NCI-H1092 (cell line): Measurements from ENCODE around the gene NKD1.
A peak's percentile ranks its signal among the peaks of the same experiment; 100 is the strongest.

Experiments
- DNase-seq: peaks from one replicate; lab custom pipeline; 2025; lab: John Stamatoyannopoulos, UW

Gene NKD1

DNA sequence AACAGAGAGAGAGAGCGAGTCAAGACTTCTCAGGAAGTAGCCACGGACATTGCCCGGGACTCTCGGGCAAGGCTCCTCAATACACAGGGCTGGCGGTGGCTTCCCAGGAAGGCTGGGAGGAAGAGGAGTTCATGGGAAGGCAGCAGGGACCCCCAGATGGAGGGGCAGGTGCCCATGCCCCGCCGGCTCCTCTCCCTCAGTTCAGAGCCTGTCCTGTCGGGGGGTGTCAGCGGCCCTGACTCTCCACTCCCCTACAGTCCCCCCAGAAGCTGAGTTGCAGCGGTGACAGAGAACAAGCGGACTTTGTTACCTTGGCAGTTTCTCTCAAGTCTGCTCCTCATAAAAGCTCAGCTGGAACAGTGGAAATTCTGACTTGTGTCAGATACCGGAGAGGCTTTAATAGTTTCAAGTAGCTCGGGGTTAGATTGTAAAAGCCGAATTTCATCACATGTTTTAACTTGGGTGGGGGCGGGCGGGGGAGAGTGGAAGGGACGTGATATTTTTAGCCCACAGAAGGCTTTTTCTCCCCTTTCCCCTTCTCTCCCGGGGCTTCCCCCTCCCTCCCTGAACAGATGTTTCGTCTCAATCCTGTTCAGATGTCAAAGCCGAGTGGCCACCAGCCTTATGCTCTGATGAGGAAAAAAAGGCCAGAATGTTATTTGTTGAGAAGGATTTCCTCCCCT, 65.2 kb downstream of the NKD1 start:
- DNase-seq, result no peak

DNA sequence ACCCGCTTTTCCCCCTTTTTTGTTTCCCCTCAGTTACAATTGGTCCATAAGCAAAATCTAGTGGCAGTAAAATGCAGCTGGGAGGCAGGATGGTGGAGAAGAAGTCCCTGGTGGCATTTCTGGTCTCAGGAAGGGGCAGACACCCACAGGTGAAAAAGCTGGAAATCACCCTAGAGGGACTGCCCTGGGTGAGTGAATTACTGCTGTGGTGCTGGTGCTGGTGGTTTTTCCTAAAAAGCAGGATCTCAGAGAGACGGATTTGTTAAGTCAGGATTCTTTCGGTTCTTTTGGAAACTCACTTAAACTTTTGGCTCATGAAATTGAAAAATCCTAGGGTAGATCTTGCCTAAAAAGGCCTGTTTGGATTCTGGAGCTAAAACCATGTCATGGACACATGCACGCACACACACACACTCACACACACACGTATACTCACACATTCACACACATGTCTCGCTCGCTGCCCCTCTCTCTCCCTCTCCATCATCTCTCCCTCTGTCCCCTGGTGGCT, 65.8 kb downstream of the NKD1 start:
- DNase-seq, result no peak

DNA sequence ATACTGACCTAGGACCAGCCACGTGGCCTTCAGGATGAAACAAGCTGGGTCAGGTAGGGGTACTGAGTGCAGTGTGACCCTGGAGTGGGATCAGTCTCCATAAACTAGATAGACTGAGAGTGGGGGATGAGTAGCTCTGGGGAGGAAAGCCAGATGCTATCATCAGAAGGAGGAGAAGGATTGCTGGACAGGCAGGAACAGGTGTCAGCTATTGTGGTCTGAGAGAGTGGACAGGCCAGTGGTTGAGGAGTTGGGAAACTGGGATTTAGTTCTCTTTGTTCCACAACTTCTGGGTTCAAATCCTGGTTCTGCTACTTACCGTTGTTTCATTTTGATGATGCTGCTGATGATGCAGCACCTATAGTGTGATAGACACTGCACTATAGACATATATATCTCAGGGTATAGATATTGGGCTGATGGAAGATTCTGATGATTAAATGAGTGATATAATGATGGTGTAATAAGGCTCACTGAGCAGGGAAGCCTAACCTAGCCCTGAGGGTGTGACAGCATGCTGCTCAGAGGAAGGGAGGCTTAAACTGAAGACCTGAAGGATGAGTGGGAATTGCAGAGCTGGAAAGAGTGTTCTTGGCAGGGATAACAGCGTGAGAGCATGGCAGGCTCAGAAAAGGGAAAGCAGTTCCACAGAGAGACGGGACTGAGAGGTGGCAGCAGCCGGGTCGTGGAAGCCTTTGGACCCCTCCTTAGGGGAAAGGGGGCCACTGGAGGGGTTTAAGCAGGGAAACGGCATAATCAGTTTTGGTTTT, 66.9 kb downstream of the NKD1 start:
- no peak for DNase-seq

DNA sequence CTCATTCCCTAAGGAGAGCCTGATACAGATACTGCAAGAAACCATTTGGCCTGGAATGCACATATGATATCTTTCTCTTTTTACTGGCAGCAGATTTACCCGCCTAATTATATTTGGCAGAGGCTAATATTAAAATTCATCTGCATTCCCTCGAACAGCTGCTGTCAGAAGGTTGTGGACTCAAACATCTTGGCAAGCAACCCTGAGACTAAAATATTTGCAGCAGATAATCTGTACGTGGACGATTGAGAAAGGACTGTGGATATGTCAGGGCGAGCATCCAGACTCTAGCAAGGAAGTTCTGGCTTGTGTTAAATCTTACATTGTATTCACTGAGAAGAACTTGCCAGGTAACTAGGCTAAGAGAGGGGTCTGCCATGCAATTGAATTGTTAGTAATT, 67.7 kb downstream of the NKD1 start:
- DNase-seq, result no peak

DNA sequence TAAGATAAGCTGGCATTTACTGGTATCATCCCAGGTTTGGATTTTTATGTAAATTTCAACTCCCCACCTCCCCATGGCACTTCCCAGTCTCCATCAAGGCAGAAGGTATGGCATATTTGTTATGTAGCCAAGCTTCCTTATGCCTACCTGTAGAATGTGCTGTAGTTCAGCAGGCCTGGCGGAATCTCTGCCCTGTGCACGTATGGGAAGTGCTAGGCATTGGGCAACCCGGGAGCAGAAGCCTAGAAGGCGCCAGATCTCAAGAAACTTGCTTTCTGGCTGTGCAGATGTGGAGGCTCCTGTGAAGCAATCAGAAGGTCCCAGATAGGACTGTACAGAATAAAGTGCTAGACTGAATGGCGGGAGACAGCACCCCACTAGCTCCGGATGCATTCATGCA, 68.2 kb downstream of the NKD1 start:
- DNase-seq, result no peak

DNA sequence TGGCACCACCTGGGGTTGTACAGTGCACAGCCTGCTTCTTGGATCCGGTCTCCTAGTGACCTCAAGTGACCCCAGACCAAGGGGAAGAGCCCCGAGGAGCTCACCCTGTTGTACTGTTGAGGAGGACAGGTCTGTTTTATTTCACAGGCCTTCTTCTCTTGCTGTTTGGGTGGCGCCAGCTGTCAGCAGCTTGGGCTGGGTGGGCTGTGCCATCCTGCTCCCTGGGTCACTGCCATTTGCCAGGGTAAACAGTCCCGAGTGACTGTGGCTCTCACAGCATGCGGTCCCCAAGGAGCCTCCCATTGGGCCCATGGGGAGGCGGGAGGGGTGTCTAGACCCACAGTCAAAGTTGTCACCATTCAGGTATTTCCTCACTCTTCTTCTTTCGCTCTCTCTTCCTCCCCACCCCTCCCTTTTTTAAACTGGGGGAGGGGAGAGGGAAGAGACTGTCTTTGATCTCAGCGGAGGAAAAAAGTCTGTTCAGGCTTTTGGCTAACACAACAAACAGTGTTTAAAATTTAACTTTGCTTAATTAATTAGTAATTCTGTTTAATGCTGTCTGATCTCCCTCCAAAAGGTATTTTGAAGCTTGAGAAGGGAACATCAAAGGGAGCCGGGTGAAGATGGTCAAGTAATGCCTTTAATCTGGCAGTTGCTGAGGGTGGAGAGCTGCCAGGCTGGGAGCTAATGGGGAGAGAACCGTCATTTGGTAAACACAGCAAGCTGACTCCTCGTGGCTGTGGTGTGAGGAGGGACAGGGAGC, 68.9 kb downstream of the NKD1 start:
- DNase-seq, result no peak

DNA sequence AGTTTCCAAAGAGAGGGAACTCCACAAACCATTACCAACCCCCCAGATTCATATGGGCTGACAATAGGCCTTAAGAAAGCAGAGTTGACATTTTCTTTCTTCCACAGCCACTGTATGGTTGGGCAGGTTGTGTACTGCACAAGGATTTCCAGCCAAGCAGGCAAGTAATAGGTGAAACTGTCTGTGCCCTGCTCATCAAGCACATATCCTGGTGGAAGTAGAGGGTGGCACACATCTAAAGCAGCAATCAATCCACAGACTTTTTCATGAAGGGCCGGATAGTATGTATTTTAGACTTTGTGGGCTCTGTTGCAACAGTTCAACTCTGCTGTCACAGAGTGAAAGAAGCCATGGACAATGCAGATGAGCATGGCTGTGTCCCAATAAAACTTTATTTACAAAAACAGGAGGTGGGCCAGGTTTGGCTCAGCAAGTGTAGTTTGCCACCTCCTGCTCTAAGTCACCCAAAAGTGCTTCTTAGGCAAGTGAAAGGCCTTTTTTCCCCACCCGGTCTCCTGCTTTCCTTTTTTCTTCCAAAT, 69.5 kb downstream of the NKD1 start:
- DNase-seq, result no peak

DNA sequence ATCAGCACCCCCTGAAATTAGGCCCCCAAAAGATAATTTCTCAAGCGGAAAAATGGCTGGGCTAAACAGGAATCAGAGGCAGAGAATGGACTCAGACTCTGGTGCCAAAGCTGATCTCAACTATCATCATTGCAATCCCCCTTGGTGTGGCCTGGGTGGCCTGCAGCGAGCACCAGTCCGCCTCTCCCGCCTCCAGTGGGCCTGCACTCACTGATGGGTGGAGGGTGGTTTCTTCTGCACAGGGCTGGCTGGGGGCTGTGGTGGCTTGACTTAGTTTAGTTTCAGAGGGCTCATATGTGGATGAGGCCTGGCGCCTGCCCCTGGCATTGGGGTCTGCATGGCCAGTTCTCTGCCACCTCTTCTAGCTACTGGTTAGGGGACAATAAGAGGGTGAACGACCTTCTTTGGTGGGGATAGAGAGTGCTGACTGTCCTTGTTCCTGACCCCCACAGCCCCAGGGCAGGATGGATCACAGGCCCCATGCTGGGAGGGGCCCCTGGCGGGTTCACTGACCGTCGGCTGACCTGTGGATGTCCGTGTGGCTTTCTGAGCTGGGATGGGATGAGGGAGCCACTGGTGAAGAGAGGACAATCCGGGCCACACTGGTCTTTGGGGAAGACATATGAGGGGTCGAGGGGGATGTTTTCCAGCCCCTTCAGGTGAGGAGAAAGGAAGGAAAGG, 70.2 kb downstream of the NKD1 start:
- DNase-seq, result no peak

DNA sequence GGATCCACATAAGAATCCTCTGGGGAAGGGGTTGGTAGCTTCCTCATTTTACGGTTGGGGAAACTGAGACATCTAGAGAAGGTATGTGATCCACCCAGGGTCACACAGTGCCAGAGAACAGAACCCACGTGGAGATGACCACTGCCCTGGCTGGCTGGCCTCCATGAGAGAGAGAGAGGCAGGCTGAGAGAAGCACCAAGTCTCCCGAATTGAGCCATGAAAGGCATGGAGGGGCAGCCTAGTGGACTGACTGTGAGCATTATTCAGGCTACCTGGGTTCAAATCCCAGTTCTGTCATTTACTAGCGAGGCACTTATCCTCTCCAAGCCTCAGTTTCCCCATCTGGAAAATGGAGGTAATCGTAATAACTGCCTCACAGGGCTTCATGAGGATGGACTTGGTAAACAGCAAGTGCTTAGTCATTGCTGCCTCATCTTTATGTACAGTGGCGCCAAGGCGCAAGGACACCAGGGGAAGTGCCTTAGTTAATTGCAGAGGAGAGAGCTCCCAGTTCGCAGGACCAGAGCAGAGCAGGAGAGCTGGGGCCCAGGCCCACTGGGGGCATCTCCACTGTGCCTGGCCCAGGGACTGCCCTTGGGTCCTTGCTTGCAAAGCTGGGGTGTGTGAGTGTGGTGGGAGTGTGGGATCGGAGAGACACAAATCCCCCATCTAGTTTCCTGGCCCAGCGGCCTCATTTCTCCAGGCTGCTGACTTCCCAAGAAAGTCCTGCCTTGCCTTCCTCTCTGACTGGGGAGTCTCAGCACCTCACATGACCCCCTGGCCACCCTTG, 71.7 kb downstream of the NKD1 start:
- DNase-seq, result no peak

DNA sequence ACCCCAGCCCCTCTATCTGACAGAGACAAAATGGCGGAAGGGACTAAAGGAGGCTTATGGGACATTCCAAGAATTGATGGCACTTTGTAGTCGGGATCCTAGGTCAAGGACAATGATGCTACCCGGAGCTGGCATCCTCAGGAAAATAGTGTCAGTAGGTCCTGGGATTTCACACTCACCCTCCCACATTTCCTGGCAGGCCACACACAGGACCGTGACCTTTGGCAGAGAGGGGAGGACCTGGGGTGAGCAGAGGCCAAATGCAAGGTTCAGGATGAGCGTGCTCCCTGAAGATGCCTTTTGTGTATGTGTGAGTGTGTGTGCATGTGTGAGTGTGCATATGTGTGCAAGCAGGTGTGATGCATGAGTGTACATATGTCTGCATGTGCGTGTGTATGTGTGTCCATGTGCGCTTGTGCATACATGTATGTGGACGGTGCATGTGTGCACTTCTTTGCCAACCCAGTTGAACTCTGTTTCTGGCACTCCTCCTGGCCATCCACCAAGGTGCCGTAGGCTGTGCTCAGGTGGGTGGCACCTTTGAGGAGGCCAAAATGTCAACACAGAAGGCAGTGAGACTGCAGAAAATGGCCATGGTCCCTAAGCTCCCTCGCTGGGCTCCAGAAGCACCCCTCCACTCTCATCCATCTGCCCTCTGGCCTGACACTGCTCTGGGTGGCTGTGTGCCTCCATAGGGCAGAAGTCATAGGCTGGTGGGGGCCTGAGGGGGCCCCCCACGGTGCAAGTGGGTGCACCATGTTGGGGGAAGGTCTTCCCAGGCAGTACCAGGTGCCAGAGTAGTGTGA, 72.7 kb downstream of the NKD1 start:
- DNase-seq, result no peak

DNA sequence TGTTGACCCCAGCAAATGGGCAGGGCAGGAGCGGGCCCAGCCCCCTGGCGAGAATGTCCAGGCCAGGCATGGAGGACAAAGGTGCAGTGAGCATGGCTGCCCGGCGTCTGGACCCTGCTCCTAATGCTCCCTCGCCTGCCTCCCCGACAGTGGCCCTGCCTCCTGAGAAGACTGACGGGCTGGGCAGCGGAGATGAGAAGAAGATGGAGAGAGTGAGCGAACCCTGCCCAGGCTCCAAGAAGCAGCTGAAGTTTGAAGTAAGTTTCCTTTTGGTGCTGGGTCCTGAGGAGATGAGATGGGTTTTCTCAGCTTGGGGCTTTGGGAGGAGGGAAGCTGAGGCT, 73.2 kb downstream of the NKD1 start:
- no peak for DNase-seq

DNA sequence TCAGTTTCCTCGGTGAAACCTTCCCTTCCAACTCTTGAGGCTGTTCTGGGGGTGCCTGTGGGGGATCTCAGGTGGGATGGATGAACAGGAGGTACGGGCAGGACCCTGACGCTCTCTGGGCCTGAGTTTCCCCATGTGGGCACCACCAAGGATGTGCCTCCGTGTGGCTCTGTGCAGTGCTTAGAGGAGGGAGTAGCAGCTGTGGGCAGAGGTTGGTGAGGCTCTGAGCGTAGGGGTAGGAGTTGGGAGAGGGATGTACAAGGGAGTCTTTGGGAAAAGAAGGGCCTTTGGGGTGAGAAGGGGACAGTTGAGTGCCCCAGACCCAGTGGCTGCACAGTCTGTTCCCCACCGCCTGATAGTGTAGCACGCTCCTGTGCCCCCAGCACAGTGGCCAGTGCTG, 73.8 kb downstream of the NKD1 start:
- no peak for DNase-seq

DNA sequence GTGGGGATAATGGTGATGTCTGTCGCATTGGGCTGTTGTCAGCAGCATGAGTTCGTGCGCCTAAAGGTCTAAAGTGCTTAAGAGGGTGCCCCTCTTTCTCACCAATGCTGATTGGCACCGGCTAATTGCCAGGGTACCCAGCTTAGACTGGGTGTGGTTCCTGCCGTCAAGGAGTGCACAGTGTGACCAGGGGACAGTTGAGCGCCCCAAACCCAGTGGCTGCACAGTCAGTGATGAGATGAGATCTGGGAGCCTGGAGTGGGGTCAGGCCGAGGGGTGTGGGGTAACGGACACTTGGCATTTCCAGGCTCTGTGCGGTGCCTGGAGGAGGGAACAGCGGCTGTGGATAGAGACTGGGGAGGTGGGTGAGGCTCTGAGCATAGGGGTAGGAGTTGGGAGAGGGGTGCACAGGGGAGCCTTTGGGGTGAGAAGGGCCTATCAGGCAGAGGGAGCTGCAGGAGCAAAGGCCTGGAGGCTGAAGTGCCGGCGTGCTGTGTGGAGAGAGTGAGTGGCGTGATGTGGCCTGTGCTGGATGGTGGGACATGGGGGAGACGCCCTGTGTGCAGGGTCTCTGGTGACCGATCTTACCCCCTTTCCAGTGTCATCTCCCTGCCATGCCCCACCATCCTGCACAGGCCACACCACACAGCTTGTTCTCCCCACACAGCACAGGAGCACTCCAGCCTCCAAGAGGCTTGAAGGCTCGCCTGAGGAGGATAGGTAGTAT, 74.6 kb downstream of the NKD1 start:
- no peak for DNase-seq

DNA sequence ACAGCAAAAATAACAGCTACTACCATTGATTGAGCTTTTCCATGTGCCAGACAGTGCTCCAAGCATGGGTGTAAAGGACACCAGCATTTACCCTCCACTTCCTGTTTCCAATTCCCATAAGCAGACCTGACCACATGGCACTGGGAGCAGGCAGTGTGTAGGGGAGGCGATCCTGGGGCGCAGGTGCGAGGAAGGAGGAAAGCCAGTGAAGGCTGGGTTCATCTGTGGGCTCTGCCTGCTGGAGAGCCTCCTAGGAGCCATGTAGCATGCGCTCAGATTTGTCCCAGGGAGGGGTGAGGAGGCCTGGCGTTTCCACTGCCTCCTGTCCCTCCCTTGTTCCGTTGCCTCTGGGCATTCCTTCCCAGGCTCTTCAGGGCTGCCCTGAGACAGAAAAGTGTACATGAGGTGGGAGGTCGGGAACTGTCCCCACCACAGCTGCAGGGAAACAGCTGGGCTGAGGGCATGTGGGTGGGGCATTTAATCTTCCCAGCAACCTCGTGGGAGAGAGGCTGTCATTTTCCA, 76.3 kb downstream of the NKD1 start:
- DNase-seq, result no peak

DNA sequence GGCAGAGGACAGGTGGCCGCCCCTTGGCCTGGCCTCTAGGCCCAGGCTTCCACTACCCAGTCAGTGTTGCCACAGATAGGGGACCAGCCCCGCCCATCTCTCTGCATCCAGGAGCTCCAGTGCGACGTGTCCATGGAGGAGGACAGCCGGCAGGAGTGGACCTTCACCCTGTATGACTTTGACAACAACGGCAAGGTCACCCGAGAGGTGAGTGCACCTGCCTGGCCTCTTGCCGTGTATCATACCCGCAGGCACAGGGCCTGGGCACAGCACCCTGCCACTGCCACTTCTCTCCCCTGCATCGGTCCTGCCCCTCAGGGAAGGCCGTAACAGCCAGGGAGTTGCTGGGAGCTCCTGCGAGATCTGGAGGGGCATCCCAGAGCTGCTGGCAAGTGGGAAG, 77.2 kb downstream of the NKD1 start:
- no peak for DNase-seq

DNA sequence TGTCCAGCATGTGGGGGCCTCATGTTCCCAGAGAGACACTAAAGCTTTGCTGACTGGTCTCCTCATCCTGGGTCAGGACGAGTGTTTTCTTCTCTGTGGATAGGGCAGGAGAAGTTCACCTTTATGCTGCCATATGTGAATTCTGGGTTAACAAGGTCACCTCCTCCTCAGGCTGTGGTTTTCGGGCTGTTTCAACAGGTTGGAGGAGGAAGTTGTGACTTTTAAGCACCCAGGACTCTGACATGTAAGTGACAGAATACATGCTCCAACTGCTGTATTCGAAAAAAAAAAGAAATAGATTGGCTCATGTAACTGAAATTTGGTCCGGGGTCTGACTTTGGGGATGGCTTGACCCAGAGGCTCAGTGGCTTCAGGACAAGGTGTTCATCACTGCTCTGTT, 78.7 kb downstream of the NKD1 start:
- no peak for DNase-seq

DNA sequence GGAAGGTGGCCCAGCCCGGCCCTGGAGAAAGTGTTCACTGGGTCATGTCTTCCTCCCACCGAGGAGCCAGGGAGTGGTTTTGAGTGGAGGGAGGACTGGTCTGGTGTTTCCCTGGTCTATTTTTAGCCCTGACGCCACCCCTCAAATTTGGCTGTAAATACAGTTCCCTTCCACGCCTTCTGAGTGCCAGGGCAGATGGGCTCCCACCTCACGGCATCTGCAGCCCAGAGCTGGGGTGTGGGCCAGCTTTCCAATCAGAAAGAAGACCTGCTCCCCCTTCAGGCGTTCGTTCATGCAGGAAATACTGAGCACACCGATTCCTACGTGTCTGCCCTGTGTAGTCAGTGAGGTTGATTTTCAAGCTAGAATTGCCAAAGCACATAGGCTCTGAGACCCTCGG, 79.2 kb downstream of the NKD1 start:
- peak; percentile 53 for DNase-seq

DNA sequence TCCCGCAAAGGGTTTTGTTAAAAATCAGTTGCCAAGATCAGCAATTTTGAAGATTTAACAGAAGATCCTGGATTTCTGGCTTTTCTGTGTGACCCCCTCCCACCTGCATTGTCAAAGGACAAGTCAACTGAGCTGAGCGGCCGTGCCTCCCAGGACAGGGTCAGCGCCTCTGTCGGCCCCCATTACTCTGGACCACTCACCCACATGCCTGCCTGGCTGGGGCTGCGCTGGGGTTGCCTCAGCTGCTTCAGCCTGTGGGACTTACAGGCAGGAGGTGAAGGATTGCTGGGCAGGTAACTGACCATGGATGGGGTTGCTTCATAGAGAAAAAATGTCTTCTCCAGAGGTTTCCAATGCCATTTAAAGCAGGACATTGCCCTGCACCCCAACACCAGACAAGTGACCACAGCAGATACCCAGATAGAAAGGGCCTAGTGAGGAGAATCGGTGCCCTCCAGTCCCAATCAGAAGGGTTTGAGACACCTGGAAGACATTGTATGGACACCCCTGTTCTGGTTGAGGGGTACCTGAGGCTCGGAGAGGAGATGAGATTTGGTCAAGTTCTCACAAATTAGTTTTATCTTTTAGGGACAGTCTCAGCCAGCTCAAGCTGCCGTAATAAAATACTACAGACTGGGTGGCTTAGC, 80.1 kb downstream of the NKD1 start:
- no peak for DNase-seq

DNA sequence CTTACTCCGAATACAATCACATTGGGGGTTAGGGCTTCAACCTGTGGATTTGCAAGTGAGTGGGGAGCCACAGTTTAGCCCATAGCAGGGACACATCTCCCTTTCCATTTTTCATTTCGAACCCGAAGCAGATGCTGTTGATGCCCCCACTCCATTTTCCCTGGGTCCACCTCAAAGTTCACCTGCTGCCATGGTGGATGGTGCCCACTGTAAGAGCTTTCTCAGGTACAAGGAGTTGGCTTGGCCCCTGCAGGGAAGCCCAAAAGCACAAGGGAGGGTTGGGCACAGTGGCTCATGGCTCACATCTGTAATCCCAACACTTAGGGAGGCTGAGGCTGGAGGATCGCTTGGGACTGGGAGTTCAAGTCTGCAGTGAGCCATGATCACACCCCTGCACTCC, 81.1 kb downstream of the NKD1 start:
- DNase-seq, result no peak
